Measurements from ENCODE around the gene HSD11B2.

Gene HSD11B2

DNA sequence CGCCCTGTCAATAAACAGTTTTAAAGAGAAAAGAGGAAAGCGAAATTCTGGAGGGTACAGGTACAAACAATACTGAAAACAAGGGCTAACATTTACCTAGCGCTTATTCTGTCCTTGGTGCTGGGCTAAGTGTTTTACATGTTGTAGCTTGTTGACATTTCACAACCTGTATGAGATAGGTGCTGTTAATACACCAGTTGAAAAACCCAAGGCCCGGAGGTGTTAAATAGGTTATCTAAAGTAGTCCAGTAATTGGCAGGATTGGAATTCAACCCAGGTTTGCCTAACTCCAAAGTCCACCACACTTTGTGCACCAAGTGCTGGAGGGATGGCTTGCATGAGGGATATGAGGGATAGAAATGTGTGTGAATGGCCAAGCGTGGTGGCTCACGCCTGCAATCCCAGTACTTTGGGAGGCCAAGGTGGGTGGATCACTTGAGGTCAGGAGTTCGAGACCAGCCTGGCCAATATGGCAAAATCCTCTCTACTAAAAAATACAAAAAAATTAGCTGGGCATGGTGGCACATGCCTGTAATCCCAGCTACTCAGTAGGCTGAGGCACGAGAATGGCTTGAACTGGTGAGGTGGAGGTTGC, 47.1 kb downstream of the HSD11B2 start:
- DNase-seq (ENCODE audit: low read depth) = no peak

DNA sequence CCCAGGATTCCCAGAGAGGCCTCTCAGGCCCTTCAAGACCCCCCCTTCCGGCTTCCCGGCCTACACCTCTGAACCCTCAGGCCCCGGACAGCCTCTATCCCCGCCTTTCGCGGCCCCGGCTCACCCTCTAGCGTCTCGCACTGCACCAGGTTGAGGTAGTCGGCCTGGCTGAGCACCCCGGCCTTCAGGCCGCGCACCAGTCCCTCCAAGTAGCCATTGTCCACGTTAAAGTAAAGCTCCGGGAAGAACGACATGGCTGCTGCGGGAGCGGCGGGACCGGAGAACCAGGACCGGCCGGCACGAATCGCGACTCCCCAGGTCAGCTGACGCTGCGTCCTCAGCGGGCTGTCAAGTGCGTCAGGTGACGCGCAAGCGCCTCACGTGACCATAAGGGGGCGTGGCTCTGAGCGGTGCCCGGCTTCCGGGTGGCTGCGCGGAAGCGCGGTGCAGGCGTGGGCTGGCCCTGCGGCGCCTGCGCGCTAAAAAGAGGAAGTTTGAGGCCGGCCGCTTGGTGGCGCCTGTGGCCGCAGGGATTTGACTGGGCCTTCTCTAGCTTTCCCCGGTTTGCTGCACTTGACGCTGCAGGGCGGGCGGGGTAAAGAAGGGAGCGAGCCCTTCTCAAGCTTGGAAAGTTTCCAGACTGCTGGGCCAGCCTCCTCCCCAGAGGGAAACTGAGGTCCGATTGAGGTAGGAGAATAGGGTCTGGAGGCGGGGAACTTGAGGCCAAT, 50.1 kb downstream of the HSD11B2 start, which contains the start of gene ATP6V0D1:
Gene ATP6V0D1, minus strand, starts transcription at position 325 of the 728 bp plus-strand sequence. Its CDS starts 71 bp downstream, at position 254.
- peak; percentile 98 for DNase-seq (ENCODE audit: low read depth)

DNA sequence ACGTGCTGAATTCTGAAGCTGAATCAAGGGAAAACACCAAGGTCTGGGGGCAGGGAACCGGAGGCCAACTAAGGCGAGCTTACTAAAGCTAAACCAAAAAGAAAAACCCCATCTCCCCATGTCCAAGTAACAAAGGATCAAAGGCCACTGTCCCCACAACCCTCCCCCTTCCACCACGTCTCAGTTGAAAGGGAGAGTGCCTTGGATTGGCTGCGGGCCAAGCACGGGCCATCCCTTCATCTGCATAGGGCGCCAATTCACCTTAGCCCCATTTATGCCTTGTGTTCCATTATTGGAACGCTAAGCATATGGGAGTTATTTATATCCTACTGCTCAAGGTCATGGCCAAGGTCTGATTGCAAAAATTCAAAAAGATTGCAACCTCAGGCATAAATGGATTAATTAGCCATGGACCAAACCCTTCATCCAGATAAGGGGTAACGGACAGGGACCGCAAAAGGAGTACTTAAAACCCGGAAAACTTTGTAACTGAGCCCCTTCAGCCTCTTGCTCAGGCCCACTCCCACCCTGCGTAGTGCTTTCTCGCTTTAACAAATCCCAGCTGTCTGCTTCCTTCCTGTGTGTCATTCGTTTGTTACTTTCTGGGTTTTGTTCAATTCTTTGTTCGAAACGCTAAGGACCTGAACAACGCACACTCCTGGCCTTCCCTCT, 50.8 kb downstream of the HSD11B2 start:
- peak; percentile 17 for DNase-seq (ENCODE audit: low read depth)

DNA sequence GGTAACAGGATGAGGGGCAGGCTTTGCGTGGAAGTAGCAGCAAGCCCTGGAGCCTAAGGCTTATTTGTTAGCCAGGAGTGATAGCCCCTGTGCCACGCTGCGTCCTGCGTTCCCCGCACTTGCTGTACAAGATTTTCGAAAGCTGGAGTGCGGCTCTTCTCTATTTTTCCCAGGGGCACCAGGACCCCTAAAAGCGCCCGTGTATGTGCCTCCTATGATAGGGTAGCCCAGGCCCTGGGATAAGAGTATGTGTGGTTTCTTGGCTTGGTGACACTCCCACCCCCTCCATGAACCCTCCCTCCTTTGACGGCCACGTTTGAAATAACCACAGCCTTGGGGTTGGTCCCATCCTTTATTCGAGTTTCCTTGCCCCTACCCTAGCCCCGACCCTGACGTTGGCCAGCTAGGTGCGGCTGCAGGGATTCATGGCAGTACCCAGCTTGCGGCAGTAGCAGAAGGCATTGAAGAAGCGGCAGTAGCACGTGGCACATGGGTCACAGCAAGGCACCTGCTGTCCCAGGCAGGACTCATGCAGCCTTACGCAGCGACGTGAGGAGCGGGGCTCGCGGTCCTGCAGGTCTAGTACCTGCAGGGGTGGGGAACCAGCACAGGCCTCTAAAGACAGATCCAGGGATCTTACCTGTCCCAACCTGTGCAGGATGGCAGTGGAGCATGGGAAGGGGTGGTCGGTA, 51.5 kb downstream of the HSD11B2 start:
- no peak for DNase-seq (ENCODE audit: low read depth)

DNA sequence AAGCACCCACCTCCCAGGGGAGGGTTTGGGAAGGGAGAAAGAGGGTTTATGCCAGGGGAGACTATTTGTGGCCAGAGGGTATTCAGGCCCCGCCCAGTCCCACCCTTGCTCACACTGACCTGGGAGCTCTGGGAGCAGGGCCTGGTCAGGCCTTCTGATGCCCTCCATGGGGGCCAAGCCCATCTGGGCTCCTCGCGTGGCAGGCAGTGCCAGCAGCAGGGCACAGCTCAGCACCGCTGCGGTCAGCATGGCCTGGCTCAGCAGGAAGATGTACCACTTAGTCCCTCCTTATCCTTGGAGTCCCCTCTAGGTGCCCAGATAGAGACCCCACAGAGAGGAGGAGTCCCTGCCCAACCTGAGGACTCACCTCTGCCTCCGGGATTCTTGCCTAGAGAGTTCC, 52.2 kb downstream of the HSD11B2 start, which contains the start of gene AGRP:
Gene AGRP, minus strand, starts transcription at position 398 of the 400 bp plus-strand sequence. Its CDS starts 149 bp downstream, at position 249.
- no peak for DNase-seq (ENCODE audit: low read depth)

DNA sequence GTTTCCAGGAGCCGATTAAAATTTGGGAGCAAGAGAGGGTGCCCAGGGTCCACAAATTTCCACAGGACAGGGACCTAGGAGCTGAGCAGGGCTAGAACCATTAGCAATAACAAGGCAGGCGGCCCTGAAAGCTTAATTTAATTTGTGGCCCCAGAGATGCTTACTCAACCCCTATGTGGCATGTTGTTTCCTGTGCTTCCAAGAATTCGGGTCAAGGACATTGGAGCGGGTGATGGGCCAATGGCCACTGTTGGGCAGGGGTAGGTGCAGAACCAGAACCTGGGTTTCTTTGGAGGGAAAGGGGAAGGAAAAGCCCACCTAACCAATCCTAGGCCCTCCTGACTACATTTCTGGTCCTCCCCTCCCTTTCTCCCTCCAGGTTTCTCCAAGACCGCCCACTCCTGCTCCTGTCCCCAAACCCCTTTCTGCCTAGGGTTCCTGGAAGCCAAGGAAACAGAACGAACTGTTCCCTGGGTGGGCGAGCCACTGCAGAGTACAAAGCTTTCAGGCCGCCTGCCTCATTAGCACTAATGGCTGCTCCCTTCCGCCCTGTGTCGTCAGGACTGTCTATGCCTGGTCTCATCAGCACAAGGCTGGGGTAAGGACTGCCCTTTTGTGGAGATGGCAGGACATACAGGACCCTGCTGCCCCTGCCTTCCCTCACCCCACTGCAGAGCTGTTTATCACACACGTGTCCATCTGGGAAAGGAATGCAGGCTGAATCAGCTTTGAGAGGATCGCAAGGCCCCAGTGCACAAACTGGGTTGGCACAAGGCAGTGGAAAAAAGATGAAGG, 53.0 kb downstream of the HSD11B2 start:
- DNase-seq (ENCODE audit: low read depth) = no peak

DNA sequence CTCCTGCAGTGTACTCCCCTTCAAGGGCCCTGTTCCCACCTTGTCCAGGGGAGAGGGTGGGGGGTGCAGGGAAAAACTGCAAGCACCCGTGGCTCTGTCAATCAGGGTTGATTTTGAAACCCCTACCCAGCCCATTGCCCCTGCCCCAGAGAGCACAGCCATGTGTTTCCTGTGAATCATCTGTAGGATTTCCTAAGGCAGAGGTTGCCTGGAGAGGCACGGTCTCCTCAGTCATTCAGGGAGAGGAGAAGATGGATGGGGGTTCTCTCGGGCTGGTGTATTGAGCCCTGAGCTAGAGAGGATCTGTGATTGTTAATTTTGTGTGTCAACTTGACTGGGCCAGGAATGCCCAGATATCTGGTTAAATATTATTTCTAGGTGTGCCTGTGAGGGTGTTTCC, 55.9 kb downstream of the HSD11B2 start:
- no peak for DNase-seq (ENCODE audit: low read depth)

Measured in T follicular helper cell (primary cell).